HG03060 (cell line): ENCODE data around the gene NLRP10.
"Not testable (repeated sequence)": the region's sequence is repeated elsewhere in the genome, so short reads cannot be mapped to it uniquely, and the experiment has no call there.

Experiments
- ATAC-seq: cut with Tn5 transposase; IDR thresholded peaks from one replicate; pipeline ENCODE4 v1.9.1; 2021; ENCODE audit warnings: low read depth, moderate number of reproducible peaks; ENCODE audit not compliant: unreplicated experiment

Gene NLRP10, protein sequence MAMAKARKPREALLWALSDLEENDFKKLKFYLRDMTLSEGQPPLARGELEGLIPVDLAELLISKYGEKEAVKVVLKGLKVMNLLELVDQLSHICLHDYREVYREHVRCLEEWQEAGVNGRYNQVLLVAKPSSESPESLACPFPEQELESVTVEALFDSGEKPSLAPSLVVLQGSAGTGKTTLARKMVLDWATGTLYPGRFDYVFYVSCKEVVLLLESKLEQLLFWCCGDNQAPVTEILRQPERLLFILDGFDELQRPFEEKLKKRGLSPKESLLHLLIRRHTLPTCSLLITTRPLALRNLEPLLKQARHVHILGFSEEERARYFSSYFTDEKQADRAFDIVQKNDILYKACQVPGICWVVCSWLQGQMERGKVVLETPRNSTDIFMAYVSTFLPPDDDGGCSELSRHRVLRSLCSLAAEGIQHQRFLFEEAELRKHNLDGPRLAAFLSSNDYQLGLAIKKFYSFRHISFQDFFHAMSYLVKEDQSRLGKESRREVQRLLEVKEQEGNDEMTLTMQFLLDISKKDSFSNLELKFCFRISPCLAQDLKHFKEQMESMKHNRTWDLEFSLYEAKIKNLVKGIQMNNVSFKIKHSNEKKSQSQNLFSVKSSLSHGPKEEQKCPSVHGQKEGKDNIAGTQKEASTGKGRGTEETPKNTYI

GRCh38 chr11:7965386-7965785 is at the start of gene NLRP10:
Gene NLRP10, minus strand, starts transcription at chr11:7965447. Its CDS starts 1,952 bp downstream, at chr11:7963495.
- ATAC-seq, result no peak

DNA sequence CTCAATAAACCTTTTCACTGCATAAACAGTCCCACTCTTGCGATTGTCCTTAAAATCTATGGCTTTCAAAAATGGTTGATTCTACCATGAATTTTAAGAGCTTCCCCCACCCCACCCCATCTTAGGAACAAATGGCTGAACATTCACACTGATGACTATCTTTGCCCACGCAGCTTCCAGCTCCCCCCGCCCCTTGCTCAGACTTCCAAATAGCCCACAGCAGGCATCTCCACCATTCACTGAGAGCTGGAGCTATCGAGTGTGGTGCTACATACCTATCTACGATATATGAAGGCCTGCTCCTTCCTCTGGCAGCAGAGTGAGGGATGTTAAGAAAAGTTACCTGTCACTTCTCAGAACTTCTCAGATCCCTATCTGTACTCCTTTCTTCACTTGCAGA is 48.6 kb upstream of the NLRP10 start:
- no peak for ATAC-seq

GRCh38 chr11:8011981-8012444 is 46.8 kb upstream of the NLRP10 start:
- ATAC-seq, result no peak

GRCh38 chr11:8011371-8011770 is 46.1 kb upstream of the NLRP10 start:
- no peak for ATAC-seq

DNA sequence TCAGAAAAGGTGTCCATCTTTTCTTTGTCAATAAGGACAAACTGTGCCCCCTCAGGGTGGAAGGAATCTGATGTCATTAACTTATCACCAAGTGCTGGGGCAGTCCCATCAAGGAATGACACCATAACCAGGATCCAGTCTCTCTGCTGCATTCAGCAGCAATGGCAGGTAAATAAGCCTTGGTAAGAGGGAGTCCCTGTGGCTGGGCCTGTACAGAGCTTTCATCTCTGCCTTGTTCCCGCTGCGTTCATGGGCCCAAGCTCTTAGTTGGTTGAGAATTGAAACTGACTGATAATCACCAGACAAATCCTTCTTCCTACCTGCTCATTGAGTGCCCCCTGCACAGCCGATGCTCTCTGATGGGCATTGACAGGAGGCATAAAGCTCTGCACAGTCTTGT is 44.6 kb upstream of the NLRP10 start:
- no peak for ATAC-seq

DNA sequence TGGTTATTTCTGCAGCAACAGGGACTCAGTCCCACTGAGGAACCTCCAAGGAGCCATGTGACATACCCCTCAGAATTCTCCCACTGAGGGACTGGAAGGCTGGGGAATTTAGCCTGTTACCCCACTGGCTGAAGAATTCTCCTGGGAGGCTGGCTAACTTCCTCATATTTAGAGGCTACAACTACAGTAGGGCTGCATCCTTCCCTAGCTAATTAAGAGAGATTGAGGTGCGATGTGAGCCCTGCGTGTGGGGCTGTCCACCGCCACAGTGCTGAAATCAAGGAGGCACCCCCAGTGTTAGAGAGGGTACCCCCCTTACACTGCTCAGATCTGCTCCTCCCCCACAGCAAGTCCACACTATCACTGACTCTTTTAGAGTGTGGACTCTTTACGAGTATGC is 43.0 kb upstream of the NLRP10 start:
- no peak for ATAC-seq

- ATAC-seq, result no peak
These were observed 41.2 kb upstream of the NLRP10 start for GRCh38 chr11:8006349-8006977.

GRCh38 chr11:8005556-8005955 is 40.3 kb upstream of the NLRP10 start:
- ATAC-seq, result no peak

DNA sequence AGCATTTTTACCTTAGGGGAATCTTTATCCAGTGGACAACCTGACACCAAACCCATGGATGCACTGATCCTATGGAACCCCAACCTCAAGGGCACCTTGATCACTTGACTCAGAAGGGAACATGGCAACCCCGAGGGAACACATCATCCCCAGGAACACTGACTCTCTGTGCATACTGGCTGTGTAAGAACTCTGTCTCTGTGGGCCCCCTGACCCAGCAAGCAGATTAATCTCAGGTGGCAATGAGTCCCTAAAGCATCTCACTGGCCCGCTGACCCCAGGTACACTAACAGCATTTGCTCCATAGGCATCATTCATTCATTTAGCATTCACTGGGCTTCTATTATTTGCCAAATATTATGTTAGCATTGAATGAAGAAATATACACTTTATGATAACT is 38.8 kb upstream of the NLRP10 start:
- ATAC-seq, result no peak

DNA sequence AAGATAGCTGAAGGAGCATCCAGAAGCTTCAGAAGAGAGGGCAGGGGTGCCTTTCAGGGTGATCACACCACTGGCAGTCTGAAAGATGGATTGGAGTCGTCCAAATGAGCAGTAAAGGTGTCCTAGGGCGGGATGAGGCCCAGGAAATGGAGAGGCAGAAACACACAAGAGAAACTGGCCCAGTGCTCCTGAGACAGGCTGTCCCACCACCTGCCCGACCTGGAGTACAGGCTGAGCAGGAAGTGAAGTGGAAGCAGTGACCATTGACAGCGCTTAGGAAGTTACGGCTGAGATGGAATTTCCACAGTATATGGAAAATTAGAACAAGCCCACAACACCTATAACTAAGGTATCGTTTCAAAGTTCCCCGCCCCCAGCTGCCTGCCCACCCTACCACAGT is 37.9 kb upstream of the NLRP10 start:
- no peak for ATAC-seq

GRCh38 chr11:8002676-8003075 is 37.4 kb upstream of the NLRP10 start:
- no peak for ATAC-seq

GRCh38 chr11:8000390-8000789 is 35.1 kb upstream of the NLRP10 start:
- no peak for ATAC-seq

GRCh38 chr11:7999795-8000194 is 34.5 kb upstream of the NLRP10 start:
- ATAC-seq, result no peak

DNA sequence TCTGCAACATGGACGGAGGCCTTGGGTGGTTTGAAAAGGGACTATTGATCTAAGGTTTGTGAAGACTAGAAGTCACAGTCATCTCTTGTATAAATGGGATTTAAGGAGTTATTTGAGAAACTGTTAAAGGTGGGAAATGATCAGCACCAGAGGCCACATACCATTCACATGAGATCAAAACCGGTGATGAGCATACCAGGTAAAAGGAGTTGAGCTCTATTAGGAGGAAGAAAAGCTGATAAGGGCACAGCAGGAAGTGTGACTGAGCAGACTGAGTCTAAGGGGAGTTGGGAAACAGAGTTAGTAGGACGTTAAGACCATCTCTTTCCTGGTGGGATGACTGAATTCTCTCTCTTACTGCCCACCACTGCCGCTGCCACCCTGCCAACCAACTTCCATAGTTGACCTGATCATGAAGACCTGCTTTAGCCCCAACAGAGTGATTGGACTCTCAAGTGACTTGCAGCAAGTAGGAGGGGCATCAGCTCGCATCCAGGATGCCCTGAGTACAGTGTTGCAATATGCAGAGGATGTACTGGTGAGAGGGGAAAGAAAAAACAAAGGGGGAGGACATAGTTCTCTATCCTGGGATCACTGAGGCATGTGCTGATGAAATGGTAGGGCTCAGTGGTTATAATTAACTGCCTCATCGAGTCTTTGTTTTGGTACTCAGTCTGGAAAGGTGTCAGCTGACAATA is 29.5 kb upstream of the NLRP10 start:
- no peak for ATAC-seq

DNA sequence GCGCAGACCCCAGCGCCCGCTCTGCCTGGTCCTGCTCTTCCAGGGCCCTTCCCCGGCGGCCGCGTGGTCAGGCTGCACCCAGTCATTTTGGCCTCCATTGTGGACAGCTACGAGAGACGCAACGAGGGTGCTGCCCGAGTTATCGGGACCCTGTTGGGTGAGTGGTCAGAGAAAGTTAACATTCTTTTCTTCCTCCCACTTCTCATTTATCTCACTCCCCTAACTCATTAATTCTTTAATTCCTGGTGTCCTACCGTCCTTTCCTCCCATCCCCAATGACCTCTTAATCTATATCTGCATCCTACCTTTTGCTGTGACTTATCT is 22.3 kb upstream of the NLRP10 start:
- not testable (repeated sequence) for ATAC-seq

GRCh38 chr11:7986768-7987559 is 21.7 kb upstream of the NLRP10 start, which contains the start of gene EIF3F:
Gene EIF3F, plus strand, starts transcription at chr11:7987337. Its CDS starts 16 bp downstream, at chr11:7987353.
- peak; percentile 97 for ATAC-seq

- ATAC-seq, result no peak
These were observed 18.8 kb upstream of the NLRP10 start for GRCh38 chr11:7983832-7984590.

GRCh38 chr11:7982582-7983119 is 17.4 kb upstream of the NLRP10 start:
- peak; percentile 30 for ATAC-seq

GRCh38 chr11:7981619-7982157 is 16.4 kb upstream of the NLRP10 start:
- ATAC-seq, result no peak
